ENCODE results near the gene RNF19B.

Gene RNF19B

DNA sequence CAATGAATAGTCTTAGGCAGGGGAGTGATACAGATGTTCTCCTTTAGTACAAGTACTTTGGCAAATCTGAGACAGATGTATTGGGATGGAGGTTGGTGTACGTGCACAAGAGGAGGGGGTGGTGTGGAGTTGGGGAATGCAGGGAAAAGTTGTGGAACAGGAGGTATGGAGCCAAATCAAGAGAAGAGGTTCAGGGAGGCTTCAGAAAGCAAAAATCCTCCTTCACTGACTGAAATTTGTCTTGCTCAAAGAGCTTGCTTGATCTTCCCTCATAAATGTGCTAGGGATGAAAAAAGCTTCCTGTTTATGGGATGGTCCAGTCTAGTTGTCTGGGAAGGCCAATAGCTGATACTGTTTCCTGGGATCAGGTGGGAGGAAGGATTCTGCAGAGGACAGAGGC, 5.8 kb downstream of the RNF19B start:
- TF ChIP-seq TAF1 (IDR thresholded peaks at IDR 0.05; ENCODE audit: borderline replicate concordance, low read depth, low read length) (no peak), POLR2A (IDR thresholded peaks at IDR 0.05; ENCODE audit: low read depth, low read length) (no peak)
- no peak for DNase-seq (ENCODE audit: insufficient read length)
- FAIRE-seq = no peak

DNA sequence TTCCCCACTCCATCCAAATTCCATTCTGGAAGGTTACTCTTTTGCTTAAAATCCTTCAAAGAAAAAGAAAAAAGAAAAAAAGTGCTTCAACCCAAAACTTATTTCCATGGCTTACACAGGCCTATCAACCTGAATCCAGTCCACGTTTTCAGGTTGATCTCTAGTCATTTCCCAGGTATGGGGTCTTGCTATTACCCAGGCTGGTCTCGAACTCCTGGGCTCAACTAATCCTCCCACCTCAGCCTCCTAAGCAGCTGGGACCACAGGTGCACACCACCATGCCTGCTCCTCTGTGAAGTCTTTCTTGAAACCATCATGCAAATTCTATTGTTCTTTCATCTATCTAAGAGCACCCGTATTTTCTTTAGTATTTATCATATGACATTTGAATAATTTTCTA, 7.6 kb downstream of the RNF19B start:
- no peak for TF ChIP-seq POLR2AphosphoS5 (IDR thresholded peaks at IDR 0.05; ENCODE audit: low read depth, low read length)
- TF ChIP-seq POLR2A (IDR thresholded peaks at IDR 0.05; ENCODE audit: low read depth, low read length) = no peak
- TF ChIP-seq TAF1 (IDR thresholded peaks at IDR 0.05; ENCODE audit: borderline replicate concordance, low read depth, low read length) = no peak
- no peak for DNase-seq (ENCODE audit: insufficient read length)
- no peak for FAIRE-seq

GRCh38 chr1:32954168-32954567, 10.4 kb downstream of the RNF19B start:
- no peak for FAIRE-seq
- TF ChIP-seq POLR2A (IDR thresholded peaks at IDR 0.05; ENCODE audit: low read depth, low read length) (no peak), TAF1 (IDR thresholded peaks at IDR 0.05; ENCODE audit: borderline replicate concordance, low read depth, low read length) (no peak), POLR2AphosphoS5 (IDR thresholded peaks at IDR 0.05; ENCODE audit: low read depth, low read length) (no peak)
- DNase-seq (ENCODE audit: insufficient read length) = no peak

DNA sequence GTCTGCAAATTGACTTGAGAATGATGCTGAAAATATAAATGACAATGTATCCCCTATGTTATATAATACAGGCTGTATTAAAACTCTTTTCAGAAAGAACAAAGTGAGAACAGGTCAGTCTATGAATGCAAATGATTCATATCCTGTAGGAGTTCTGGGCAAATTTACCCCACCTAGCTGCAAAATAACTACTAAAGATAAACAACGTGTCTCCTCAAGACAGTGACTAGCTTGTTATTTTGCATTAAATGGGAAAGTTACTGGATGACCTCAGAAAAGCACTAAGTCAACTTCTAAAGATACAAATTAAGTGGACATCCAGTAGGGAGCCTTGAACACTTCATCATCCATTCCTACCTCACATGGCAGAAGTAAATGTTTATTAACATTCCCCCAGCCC, 11.1 kb downstream of the RNF19B start:
- DNase-seq (ENCODE audit: insufficient read length) (no peak), FAIRE-seq (no peak)
- TF ChIP-seq POLR2AphosphoS5 (IDR thresholded peaks at IDR 0.05; ENCODE audit: low read depth, low read length) (no peak), POLR2A (IDR thresholded peaks at IDR 0.05; ENCODE audit: low read depth, low read length) (no peak), TAF1 (IDR thresholded peaks at IDR 0.05; ENCODE audit: borderline replicate concordance, low read depth, low read length) (no peak)

DNA sequence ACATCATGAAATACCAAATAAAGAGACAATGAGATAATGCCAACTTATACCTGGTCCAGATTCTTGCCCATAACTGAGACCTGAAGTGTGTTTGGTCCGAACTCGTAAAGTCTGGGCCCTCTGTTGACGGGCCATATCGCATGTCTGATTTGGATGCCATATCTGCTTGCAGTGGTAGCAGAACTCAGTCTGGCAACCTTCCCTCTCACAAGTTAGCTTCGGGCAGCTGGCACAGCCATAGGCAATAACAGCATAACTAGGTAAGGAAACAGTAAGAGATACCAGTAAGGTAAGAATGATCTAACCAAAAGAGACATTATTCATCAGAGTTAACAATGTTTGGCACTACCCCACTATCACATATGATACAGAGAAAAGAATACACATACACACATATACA, 15.1 kb downstream of the RNF19B start:
- FAIRE-seq (no peak), DNase-seq (ENCODE audit: insufficient read length) (no peak)
- no peak for TF ChIP-seq TAF1 (IDR thresholded peaks at IDR 0.05; ENCODE audit: borderline replicate concordance, low read depth, low read length)
- no peak for TF ChIP-seq POLR2A (IDR thresholded peaks at IDR 0.05; ENCODE audit: low read depth, low read length)
- TF ChIP-seq POLR2AphosphoS5 (IDR thresholded peaks at IDR 0.05; ENCODE audit: low read depth, low read length) = no peak

DNA sequence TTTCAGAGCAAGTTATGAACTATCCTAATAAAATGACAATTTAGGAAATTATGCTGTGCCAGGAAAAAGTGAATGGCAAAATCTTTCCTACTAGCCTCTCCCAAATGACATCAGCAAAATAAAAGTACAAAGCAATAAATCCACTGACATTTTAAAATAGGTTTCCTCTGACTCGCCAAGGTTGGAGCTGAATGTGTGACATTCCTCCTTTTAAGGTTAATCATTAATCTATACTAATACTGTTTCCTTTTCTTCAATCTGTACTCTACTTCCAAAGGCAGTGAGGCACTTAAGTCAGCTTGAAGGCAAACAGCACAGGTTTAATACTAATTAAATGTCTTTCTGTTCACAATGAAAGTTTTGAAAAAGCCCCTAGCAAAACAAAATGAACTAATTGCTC, 15.7 kb downstream of the RNF19B start:
- DNase-seq (ENCODE audit: insufficient read length) (no peak), FAIRE-seq (no peak)
- TF ChIP-seq TAF1 (IDR thresholded peaks at IDR 0.05; ENCODE audit: borderline replicate concordance, low read depth, low read length) (no peak), POLR2A (IDR thresholded peaks at IDR 0.05; ENCODE audit: low read depth, low read length) (no peak), POLR2AphosphoS5 (IDR thresholded peaks at IDR 0.05; ENCODE audit: low read depth, low read length) (no peak)

DNA sequence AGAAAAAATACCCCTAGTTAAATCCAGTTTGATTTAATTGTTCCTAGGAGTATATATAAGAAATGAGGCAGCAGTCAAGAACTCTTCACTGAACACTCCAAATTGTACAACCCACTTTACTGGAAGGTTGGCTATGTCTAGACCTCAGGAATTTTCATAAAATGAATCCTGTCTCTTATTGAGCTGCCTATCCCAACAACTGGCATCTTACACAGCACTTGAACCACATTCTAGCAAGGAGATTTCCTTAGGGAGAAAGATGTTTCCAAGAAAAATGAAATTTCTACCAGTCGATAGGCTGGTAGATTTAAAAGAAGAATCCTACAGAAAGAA, 16.3 kb downstream of the RNF19B start:
- no peak for FAIRE-seq
- no peak for TF ChIP-seq POLR2AphosphoS5 (IDR thresholded peaks at IDR 0.05; ENCODE audit: low read depth, low read length)
- TF ChIP-seq POLR2A (IDR thresholded peaks at IDR 0.05; ENCODE audit: low read depth, low read length) = no peak
- no peak for TF ChIP-seq TAF1 (IDR thresholded peaks at IDR 0.05; ENCODE audit: borderline replicate concordance, low read depth, low read length)
- DNase-seq (ENCODE audit: insufficient read length) = no peak

DNA sequence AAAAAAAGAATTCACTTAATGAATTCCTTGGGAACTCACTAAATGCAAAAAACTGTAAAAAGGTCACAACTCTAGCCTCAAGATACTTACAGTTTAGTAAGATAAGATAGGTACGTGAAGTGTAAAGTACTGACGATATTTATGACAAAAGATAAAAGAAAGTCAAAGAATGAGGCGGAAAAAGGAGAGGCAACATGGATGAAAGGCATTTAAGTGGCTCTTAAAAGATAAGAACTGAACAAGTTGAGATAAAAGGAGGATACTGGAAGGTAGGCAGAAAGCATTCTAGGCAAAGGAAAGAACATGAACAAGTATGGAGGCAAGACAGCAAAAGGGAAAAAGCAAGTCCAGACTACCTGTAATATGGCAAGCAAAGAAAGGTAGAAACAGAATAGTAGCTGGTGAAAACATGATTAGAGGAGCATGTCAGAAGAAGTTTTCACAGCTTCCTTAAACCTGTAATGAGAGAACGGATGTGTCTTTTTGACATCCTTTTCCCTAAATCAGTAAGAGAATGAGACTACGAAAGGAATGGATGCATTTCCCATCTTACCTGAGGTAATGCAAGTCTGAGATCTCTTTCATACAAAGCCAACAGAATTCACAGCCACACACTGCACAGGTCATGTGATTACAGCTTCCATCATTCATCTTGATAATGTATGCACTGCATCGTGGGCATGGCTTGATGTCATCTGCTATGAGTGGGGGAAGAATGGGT, 16.8 kb downstream of the RNF19B start:
- TF ChIP-seq TAF1 (IDR thresholded peaks at IDR 0.05; ENCODE audit: borderline replicate concordance, low read depth, low read length) = no peak
- DNase-seq (ENCODE audit: insufficient read length) (no peak), FAIRE-seq (no peak)

DNA sequence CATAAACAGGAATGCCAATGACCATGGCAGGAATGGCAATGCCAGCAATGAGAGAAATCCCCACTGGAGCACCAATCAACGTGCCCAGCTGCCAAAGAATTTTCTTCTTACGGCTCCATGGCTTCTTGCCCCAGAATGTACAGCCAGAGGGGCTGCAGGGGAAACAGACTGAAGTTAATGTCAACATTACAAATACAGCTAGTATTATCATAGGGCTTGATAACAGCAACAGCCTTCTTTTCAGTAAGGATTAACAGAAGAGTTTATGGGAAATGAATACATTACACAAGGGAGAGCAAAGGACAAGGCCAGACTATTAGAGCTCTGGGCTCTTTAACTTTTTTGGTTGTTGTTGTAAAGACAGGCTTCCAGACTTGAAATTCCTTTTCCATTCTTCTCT, 18.2 kb downstream of the RNF19B start:
- DNase-seq (ENCODE audit: insufficient read length) (no peak), FAIRE-seq (no peak)
- no peak for TF ChIP-seq POLR2AphosphoS5 (IDR thresholded peaks at IDR 0.05; ENCODE audit: low read depth, low read length)
- TF ChIP-seq TAF1 (IDR thresholded peaks at IDR 0.05; ENCODE audit: borderline replicate concordance, low read depth, low read length) = no peak
- no peak for TF ChIP-seq POLR2A (IDR thresholded peaks at IDR 0.05; ENCODE audit: low read depth, low read length)

GRCh38 chr1:32944180-32944579, 20.4 kb downstream of the RNF19B start:
- no peak for FAIRE-seq
- TF ChIP-seq POLR2AphosphoS5 (IDR thresholded peaks at IDR 0.05; ENCODE audit: low read depth, low read length) (no peak), TAF1 (IDR thresholded peaks at IDR 0.05; ENCODE audit: borderline replicate concordance, low read depth, low read length) (no peak), POLR2A (IDR thresholded peaks at IDR 0.05; ENCODE audit: low read depth, low read length) (no peak)
- no peak for DNase-seq (ENCODE audit: insufficient read length)

GRCh38 chr1:32939655-32940371, 24.8 kb downstream of the RNF19B start:
- TF ChIP-seq POLR2AphosphoS5 (IDR thresholded peaks at IDR 0.05; ENCODE audit: low read depth, low read length) (no peak), POLR2A (IDR thresholded peaks at IDR 0.05; ENCODE audit: low read depth, low read length) (no peak), TAF1 (IDR thresholded peaks at IDR 0.05; ENCODE audit: borderline replicate concordance, low read depth, low read length) (no peak)
- FAIRE-seq (no peak), DNase-seq (ENCODE audit: insufficient read length) (no peak)

- TF ChIP-seq POLR2A (IDR thresholded peaks at IDR 0.05; ENCODE audit: low read depth, low read length) (no peak), TAF1 (IDR thresholded peaks at IDR 0.05; ENCODE audit: borderline replicate concordance, low read depth, low read length) (no peak), POLR2AphosphoS5 (IDR thresholded peaks at IDR 0.05; ENCODE audit: low read depth, low read length) (no peak)
- DNase-seq (ENCODE audit: insufficient read length) = no peak
- FAIRE-seq = no peak
Observed at GRCh38 chr1:32937061-32937460, 27.5 kb downstream of the RNF19B start.
